Measurements from ENCODE around the gene DUSP11.
"Not testable (repeated sequence)": the region's sequence is repeated elsewhere in the genome, so short reads cannot be mapped to it uniquely, and the experiment has no call there.

The DUSP11 gene

GRCh38 chr2:73779467-73780236 is at the start of gene DUSP11:
DUSP11 (minus strand) TSS chr2:73780103; CDS start chr2:73779974, 129 bp downstream.
- DNase-seq, result peak; percentile 7 to 90

GRCh38 chr2:73828818-73829570 is 49.1 kb upstream of the DUSP11 start, which contains the start of gene STAMBP:
STAMBP (plus strand) TSS chr2:73828961; CDS start chr2:73830857, 1,896 bp downstream.
- DNase-seq, result peak; percentile 73 to 92

- DNase-seq, result no peak
Measured at GRCh38 chr2:73828389-73828817, 48.5 kb upstream of the DUSP11 start.

GRCh38 chr2:73827660-73828388 is 47.9 kb upstream of the DUSP11 start:
- DNase-seq, result no peak

- no peak for DNase-seq
Measured at GRCh38 chr2:73827018-73827417, 47.1 kb upstream of the DUSP11 start.

GRCh38 chr2:73825408-73825807 is 45.5 kb upstream of the DUSP11 start:
- DNase-seq, result no peak

- DNase-seq, result no peak
Measured at GRCh38 chr2:73823916-73824523, 44.1 kb upstream of the DUSP11 start.

- DNase-seq, result no peak
Measured at GRCh38 chr2:73823416-73823815, 43.5 kb upstream of the DUSP11 start.

GRCh38 chr2:73822991-73823390 is 43.1 kb upstream of the DUSP11 start:
- no peak for DNase-seq

GRCh38 chr2:73822276-73822675 is 42.4 kb upstream of the DUSP11 start:
- no peak for DNase-seq

GRCh38 chr2:73821669-73822068 is 41.8 kb upstream of the DUSP11 start:
- no peak for DNase-seq

GRCh38 chr2:73821227-73821626 is 41.3 kb upstream of the DUSP11 start:
- no peak for DNase-seq

- DNase-seq, result no peak
Measured at GRCh38 chr2:73818296-73818695, 38.4 kb upstream of the DUSP11 start.

GRCh38 chr2:73812635-73813034 is 32.7 kb upstream of the DUSP11 start:
- no peak for DNase-seq

GRCh38 chr2:73811878-73812277 is 32.0 kb upstream of the DUSP11 start:
- DNase-seq, result no peak

- not testable (repeated sequence) for DNase-seq
Measured at GRCh38 chr2:73783883-73784282, 4.0 kb upstream of the DUSP11 start, which contains the start of gene C2orf78. C2orf78 (plus strand) TSS chr2:73784183; CDS start chr2:73784310, 127 bp downstream.

GRCh38 chr2:73783402-73783801 is 3.5 kb upstream of the DUSP11 start:
- not testable (repeated sequence) for DNase-seq

GRCh38 chr2:73780237-73780582 is 307 bp upstream of the DUSP11 start:
- no peak for DNase-seq

- DNase-seq, result not testable (repeated sequence)
Measured at GRCh38 chr2:73778867-73779466, 936 bp downstream of the DUSP11 start.

- DNase-seq, result no peak
Measured at GRCh38 chr2:73776869-73777519, 2.9 kb downstream of the DUSP11 start.

- DNase-seq, result no peak
Measured at GRCh38 chr2:73776381-73776780, 3.5 kb downstream of the DUSP11 start.

- DNase-seq, result no peak
Measured at GRCh38 chr2:73772819-73773218, 7.1 kb downstream of the DUSP11 start.
